ENCODE measurements around the gene FJX1.
"Not testable (repeated sequence)": the region's sequence is repeated elsewhere in the genome, so short reads cannot be mapped to it uniquely, and the experiment has no call there.

FJX1 gene

DNA sequence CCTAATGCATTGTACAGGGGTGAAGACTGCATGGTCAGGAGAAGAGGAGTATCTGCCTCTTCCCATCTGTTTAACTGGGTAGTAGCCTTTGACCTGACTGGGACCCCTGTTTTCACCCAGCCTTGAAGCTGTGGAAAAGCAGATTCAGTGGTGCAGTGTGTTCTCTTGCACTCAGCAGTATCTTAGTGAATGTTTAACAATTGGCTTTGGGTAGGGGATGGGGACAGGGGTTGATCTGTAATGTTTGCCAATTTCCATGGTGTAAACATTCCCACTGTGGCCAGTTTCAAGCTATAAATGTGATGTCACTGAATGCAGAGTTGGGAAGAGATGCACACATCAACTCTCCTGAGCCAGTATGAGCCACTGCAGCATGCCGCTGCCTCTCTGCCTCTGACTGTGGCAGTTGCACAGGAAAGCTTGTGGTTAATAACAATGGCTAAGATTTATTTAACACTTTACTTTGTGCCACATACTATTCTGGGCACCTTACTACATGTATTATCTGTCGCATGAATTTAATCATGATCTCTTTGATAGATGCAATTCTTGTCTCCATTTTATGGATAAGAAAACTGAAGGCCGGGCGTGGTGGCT lies 15.7 kb downstream of the FJX1 start:
- no peak for DNase-seq

DNA sequence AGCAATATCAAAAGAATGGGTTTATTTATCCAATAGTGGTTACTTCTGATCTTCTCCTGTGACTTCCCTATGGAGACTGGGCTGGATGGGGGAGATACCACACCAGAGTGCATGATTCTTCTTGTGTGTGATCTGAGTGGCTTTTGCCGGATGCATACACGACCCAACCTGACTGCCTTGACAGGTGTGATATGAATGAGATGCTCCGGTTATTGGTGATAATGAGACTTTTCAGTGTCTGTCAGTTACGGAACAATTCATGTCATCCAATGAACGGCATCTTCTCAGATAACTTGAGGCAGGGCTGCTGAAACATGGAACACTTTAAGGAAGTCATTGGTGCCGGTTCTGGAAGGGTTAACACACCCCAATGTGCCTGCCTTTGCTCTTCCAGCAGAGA lies 17.7 kb downstream of the FJX1 start:
- no peak for DNase-seq

DNA sequence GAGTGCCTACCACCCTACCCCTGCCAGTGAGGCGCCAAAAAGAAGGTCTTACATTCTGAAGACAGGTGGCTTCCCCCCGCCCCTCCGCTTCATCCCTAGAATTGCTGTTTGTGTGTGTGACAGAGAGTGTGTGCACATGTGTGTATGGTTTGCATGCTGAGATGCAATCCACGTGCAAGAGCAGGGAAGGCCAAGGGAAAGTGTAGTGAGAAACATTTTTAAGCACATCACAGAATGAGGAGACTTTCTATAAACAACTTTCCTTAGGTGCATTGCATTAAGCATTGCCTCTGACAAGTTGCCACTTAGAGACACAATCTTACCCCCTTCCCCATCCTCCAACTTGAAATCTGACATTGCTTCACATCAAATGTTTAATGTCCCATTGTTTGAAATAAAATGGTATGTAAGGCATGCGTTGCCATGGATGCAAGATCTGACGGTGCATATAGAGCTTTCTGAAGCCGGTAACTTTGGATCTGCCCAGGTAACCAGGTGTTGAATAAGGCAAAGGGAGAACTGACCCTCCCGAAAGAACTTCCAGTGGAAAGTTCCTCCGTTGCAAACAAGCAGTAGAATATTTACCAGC lies 21.4 kb downstream of the FJX1 start:
- no peak for DNase-seq

DNA sequence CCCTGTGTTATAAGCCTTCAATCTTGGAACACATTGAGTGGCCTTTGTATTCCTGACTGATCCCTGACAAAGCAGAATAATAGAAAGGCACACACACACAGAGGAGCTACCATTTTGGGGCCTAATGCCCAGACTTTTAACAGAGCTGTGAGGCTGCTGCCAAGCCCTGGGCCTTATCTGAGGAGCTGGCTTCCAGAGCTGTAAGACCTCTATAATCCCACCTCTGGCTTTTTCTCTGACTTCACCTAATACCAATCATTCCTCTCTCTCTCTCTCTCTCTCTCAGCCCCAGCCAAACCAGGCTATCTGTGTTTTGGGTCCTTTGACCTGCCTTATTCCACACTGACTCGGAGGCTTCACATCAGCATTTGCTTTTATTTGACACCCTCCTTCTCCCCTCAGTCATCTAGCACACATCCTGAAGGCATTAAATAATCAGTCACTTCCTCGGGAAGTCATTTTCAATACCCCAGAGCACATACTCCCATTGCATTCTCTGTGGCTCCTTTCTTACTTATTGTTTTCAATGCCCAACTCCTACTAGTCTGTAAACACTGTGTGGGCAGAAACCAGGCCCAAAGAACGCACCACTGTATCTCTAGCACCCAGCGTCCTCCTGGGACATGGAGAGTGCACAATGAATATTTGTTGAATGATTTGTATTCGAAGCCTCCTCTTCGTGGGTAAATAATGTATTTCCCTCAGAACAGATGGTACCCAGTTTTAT lies 23.1 kb downstream of the FJX1 start:
- DNase-seq = no peak

DNA sequence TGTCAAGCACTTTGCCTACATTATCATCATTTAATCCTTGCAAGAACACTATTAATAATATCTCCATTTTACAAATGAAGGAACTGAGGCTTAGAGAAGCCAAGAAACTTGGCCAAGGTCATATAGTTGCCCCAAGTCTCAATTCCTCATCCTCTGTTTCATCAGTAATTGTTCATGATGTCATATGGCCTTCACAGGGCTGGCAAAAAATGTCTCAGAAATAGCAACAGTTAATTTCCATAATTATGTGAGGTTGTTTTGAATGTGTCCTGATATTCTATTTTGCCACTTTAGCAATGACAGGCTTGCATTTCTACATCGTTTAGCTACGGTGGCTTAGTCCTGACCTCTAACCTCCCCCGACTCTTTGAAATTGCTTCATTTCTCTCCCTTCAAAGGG lies 23.7 kb downstream of the FJX1 start:
- DNase-seq = no peak

DNA sequence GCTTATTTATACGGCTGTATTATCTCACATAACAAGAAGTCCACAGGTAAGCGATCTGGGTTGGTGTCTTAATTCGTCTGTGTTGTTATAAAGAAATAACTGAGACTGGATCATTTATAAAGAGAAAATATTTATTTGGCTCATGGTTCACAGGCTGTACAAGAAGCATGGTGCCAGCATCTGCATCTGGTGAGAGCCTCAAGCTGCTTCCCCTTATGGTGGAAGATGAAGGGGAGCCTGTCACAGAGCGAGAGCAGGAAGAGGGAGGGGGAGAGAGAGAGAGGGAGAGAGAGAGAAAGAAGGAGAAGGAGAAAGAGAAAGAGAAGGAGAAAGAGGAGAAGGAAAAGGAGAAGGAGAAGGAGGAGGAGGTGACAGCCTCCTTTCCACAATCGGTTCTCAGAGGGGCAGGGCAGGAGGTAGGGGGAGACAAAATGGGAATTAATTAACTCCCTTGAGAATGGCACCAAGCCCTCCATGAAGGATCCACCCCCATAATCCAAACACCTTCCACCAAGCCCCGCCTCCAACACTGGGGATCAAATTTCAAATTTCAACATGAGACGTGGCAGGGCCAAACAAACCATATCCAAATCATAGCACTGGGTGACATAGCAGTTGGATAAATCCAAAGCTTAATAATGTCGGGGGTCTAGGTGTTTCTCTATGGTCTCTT lies 29.3 kb downstream of the FJX1 start:
- no peak for DNase-seq

DNA sequence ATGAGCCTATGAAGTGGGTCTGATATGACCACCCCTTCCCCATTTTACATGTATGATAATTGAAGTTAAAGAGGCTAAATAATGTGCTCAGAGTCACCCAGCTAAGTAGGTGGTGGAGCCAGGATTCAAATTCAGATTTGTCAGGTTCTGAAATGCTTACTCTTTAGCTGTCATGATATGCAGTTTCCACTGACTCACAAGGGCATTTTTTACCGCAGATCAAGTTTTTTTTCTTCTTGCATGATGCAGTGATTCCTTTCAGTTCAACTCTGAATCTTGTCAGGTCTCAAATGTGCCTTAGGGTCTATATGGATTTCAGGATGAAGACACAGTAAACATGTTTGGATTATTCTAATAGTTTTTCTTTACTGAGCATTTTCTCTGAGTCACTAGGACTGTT lies 31.7 kb downstream of the FJX1 start:
- peak; percentile 61 for DNase-seq

DNA sequence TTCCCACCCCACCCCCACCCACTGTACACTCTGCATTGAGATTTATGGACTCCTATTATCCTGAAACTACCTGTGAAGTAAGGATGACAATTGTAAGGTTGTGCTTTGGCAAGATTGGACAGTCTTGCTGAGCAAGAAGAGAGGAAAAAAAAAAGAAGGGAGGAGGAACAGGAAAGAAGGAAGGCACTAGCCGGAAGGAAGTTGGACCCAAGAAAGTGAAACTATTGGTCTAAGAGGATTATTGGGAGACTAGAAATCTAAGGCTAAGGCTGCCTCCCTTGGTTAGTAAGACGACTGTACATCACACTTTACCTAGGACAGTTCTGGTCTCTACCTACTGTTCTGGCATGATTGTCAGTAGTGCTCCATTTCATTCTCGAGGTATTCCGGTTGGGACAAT lies 32.2 kb downstream of the FJX1 start:
- DNase-seq = no peak

DNA sequence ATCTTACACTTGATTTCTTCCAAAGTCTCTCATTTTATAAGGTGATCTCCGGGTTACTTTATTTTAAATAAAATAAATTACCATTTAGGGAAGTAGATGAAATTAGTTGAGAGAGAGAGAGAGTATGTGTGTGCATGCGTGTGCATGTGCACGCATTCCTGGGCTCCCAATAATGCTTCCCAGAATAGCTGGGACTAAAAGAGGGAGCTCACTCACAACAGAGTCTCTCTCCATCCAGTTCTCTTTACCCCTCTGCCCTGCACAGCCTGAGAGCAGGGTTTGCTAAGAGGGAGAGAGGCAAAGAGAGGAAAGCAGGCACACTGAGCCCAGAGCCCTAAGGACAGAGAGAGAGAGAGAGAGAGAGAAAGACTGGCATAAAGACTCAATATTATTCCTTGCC lies 33.0 kb downstream of the FJX1 start:
- no peak for DNase-seq

DNA sequence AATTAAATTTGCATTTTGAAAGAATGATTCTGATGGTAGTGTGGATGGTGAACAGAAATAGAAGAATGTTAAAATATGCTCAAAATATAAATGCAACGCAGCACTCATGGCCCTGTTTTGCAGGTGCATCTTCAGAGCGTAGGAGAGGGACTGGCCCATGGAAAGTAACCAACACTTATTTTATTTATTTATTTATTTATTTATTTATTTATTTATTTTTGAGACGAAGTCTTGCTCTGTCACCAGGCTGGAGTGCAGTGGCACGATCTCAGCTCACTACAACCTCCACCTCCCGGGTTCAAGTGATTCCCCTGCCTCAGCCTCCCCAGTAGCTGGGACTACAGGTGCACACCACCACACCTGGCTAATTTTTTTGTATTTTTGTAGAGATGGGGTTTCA lies 34.5 kb downstream of the FJX1 start:
- DNase-seq = not testable (repeated sequence)

DNA sequence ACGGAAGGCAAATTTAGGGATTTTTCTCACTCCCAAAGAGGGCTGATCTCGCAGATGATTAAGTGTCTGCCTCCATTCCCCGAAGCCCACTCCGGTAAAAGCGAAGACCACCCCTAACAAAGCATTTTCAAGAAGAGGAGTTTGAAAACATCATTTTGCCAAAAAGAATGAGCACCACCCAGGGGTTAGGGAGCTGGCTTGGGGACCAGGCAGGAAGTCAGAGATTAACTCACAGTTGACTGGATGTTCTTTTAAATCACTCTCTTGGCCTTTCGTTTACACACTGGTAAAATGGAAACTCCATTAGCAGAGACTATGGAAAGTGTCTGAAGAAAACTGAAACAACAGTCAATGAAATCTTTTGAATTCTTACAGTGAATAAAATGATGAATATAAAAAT lies 36.5 kb downstream of the FJX1 start:
- no peak for DNase-seq

DNA sequence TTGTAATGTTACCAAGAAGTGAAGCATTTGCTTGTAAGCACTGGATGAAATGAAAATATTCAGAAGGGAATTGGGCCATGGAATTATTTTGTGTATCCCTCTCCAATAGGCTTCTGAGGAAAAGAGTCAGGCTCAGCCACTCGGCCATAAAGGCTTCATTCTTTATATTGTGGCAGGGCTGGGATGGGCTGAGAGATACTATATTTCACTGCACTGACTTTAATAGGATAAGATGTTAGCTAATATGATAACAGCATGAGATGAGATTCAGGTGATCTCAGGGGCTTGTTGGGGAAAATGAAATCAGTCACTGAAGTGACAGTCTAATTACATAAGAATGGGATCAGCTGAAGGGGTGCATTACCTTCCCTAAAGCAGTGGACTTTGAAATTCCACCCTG lies 37.0 kb downstream of the FJX1 start:
- no peak for DNase-seq

DNA sequence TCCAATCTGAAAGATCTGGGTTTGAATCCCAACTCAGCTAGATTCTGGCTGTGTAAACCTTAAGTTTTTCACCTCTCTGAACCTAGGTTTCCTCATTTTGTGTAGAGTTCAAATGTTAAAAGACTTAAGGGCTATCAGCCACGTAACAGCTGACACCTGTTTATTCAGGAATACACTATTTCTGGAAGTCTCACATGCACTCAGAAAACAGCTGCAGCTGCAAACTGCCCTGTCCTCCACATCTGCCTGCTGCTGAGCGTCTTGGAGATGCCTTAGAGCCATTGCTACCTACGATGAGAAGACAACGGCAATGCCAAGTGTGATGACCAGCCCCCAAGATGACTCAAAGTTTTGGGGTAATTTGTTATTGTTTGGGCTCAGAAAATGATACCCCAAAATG lies 37.6 kb downstream of the FJX1 start:
- DNase-seq = no peak

DNA sequence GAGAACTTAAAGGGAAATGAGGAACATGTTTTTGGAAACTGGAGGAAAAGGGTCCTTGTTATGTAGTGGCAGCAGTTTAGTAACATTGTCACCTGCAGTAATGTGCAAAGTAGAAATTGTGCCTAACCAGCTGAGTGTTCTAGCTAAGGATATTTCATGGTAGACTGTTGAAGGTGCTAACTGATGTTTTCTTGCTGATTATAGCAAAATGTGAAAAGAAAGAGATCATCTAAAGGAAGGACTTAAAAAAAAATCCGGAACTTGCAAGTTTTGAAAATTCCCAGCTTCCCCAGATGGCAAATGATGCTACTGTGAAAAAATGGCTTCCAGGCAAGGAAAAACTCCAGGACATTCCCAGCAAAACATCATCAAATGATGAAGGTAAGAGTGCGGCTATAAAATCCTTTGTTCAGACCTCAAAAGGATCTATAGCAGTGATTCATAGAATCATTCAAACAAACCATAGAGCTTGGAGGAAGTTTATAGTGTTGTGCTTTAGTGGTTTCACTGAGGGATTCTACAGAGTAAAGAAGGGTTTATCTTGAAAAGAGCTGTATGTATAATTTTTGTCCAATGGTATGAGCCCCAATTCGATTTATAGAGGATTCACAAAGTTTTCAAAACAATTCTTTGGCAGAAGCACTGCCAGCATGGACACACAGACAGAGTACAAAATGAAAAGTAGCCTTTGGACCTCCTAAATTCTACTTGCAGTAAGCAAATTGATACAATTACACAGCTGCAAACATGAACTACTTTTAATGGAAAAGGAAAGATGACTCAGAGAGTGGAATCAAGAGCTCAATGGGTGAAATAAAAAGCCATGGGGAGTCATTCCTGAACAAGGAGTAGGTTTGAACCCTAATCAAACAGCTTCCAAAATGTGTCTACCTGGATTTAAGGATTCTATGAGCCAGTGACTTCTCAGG lies 40.0 kb downstream of the FJX1 start:
- DNase-seq = peak; percentile 29

DNA sequence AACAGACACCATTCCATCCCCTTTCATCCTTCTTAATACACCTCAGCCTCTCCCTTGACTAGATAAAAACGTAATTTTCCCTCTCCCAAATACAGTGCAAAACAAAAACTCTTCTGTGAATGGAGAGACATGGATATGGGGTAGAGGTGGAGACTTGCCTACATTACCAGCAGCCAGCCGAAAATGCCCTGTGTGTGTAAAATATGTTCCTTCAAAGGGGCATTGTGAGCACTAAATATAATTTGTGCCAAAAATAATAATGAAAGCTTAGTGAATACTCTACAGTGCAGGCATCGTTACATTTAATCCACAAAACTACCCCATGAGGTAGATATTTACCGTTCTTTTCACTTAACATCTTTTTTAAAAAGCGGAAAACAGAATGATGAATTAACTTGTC lies 43.3 kb downstream of the FJX1 start:
- no peak for DNase-seq

DNA sequence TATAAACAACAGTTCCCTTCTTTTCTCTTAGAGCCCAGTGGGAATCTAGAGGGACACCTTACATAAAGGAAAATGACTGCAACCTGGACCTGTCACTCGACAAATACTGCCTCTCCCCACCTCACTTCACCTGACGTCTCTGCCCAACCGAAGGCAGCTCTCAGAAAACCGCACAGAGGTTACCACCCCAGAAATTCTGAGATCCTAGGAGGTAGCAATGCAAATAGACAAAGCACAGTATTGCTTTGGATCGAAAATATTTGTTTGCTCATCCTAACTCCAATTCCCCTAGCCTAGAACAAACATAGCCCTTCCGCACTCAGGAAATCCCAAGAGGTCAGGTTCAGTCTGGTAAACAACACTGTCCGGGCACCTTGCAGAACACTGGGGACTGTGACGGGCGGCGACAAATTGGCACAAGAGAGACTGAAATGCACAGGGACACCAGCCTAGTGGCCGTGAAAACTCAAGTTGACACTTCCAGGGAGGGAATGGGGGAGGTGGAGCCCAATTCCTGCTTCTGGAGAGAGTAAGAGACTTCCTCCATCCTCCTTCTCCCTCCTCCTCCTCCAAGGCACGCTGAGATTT lies 43.9 kb downstream of the FJX1 start:
- no peak for DNase-seq

DNA sequence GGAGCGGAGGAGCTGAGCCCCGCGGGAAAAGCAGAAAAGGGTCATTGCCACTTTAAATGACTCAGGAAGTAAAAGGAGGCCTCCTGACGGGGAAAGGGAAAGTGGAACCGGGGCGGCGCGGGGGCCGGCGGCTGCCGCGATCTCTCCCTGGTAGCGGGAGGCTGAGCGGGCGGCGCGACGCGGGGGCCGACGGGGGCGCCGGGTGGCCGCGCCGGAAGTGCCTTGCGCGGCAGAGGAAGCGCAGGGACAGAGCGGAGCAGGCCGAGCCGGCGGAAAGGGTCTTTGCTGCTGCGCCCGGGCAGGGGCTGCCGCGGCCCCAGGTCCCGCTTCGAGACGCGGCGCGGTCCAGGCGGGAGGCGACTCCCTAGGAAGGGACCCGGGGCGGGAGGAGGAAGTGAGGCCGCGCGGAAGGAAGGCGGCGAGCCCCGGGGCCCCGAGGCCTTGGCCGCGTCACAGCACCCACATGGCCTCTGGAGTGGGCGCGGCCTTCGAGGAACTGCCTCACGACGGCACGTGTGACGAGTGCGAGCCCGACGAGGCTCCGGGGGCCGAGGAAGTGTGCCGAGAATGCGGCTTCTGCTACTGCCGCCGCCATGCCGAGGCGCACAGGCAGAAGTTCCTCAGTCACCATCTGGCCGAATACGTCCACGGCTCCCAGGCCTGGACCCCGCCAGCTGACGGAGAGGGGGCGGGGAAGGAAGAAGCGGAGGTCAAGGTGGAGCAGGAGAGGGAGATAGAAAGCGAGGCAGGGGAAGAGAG lies 44.6 kb downstream of the FJX1 start, which contains the start of gene TRIM44:
TSS of gene TRIM44 (plus strand) at position 127 of the 759 bp plus-strand sequence. CDS start at position 464, 337 bp downstream.
- peak; percentile 86 for DNase-seq

DNA sequence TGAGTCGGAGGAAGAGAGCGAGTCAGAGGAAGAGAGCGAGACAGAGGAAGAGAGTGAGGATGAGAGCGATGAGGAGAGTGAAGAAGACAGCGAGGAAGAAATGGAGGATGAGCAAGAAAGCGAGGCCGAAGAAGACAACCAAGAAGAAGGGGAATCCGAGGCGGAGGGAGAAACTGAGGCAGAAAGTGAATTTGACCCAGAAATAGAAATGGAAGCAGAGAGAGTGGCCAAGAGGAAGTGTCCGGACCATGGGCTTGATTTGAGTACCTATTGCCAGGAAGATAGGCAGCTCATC lies 45.1 kb downstream of the FJX1 start:
- no peak for DNase-seq

DNA sequence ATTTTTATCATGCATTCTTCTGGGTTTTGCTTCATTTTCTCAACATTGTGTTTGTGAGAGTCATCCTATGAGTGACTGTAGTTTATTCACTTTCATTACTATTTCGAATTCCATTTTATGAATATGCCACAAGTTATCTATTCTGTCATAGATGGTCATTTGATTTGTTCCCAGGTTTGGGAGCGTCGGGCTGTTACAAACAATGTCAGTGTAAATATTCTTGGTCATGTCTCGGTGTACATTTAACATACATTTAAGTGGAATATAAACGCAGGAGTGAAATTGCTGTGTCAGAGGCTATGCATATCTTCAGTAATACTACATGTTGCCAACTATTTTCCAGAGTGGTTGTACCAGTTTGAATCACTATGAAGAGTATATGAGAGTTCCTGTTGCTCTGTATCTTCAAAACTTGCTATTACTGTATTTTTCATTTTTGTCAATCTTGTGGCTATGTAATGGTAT lies 46.7 kb downstream of the FJX1 start:
- peak; percentile 50 for DNase-seq

DNA sequence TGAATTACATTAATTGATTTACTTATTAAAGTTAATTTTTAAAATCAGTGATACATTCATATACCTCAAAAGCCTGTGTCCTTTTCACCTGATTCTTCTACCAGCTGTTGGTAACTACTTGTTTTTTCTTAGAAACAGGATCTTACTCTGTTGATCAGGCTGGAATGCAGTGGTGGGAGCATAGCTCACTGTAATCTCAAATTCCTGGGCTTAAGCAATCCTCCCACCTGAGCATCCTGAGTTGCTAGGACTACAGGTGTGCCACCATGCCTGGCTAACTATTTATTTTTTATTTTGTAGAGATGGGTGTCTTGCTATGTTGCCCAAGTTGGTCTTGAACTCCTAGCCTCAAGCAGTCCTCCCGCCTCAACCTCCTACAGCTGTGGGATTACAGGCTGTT lies 49.0 kb downstream of the FJX1 start:
- no peak for DNase-seq

DNA sequence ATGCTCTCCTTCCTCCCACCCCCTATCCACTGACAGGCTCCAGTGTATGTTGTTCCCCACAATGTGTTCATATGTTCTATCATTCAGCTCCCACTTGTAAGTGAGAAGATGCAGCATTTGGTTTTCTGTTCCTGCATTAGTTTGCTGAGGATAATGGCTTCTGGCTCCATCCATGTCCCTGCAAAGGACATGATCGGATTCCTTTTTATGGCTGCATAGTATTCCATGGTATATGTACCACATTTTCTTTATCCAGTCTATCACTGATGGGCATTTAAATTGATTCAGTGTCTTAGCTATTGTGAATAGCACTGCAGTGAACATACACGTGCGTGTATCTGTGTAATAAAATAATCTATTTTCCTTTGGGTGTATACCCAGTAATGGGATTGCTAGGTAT lies 50.1 kb downstream of the FJX1 start:
- DNase-seq = not testable (repeated sequence)
